Cardiac septum (tissue), 1 donor: ENCODE measurements around the gene XKR8. TPM values are rescaled to one million over a fixed set of nuclear protein-coding genes. Genes with fewer than 3 reads are reported as not detected.

Source experiments
- DNase-seq: peaks from one replicate; pipeline ENCODE4 v3.0.0-alpha.2; 2020; ENCODE audit warnings: low spot score
- intact Hi-C: fragments of 100-400 bp; cut with DNase I; formaldehyde crosslinking; loops from one replicate; pipeline ENCODE4 v1.14.0; 2022
- total RNA-seq: library from RNA; stranded (reverse); fragmentation: NEBNext Ultra II Directional; extraction: Animal tissue kit (Norgen Biotek cat#: 25700); gene quantifications from one replicate; pipeline ENCODE4 v1.2.1, GENCODE V29; 2021
- donor health status: DM: no; HTN: no; CAD: no.

Gene XKR8
- total RNA-seq, 1 donor from 2014 or later, result 3.0 TPM

GRCh38 chr1:27952147-27952546 is 7.6 kb upstream of the XKR8 start:
- no peak for DNase-seq
- intact Hi-C loops, result no loop called here

GRCh38 chr1:27954186-27954585 is 5.6 kb upstream of the XKR8 start:
- no peak for DNase-seq
- intact Hi-C loops, result no loop called here

- DNase-seq, result no peak
- intact Hi-C loops, result no loop called here
Observed at GRCh38 chr1:27955076-27955475, 4.7 kb upstream of the XKR8 start.

GRCh38 chr1:27956761-27957160 is 3.0 kb upstream of the XKR8 start:
- no peak for DNase-seq
- intact Hi-C loops, result no loop called here

GRCh38 chr1:27957655-27958054 is 2.1 kb upstream of the XKR8 start:
- intact Hi-C loops, result no loop called here
- no peak for DNase-seq

GRCh38 chr1:27958513-27958912 is 1.3 kb upstream of the XKR8 start:
- no peak for DNase-seq
- intact Hi-C loops, result no loop called here

GRCh38 chr1:27960762-27961645 is 1.2 kb downstream of the XKR8 start:
- intact Hi-C loops, result no loop called here
- no peak for DNase-seq

- intact Hi-C loops, result no loop called here
Observed at GRCh38 chr1:27961646-27962221, 2.0 kb downstream of the XKR8 start.

GRCh38 chr1:27963393-27963792 is 3.6 kb downstream of the XKR8 start:
- no peak for DNase-seq
- intact Hi-C loops, result no loop called here

More at GRCh38 chr1:27961646-27962221, 2.0 kb downstream of the XKR8 start:
- DNase-seq, result no peak

- intact Hi-C loops, result no loop called here
- DNase-seq, result no peak
Observed at GRCh38 chr1:27966402-27967105, 6.8 kb downstream of the XKR8 start.

- no peak for DNase-seq
- intact Hi-C loops, result no loop called here
Observed at GRCh38 chr1:27967106-27967883, 7.5 kb downstream of the XKR8 start.

GRCh38 chr1:27967884-27968466 is 8.2 kb downstream of the XKR8 start:
- DNase-seq, result no peak
- intact Hi-C loops, result no loop called here

- no peak for DNase-seq
- intact Hi-C loops, result no loop called here
Observed at GRCh38 chr1:27968692-27969091, 8.9 kb downstream of the XKR8 start.

GRCh38 chr1:27970401-27970800 is 10.6 kb downstream of the XKR8 start:
- no peak for DNase-seq
- intact Hi-C loops, result no loop called here

GRCh38 chr1:27971674-27972073 is 11.9 kb downstream of the XKR8 start:
- DNase-seq, result no peak

GRCh38 chr1:27972141-27972540 is 12.4 kb downstream of the XKR8 start:
- no peak for DNase-seq
- intact Hi-C loops, result no loop called here

More at GRCh38 chr1:27971674-27972073, 11.9 kb downstream of the XKR8 start:
- intact Hi-C loops, result no loop called here

GRCh38 chr1:27973771-27974416 is 14.1 kb downstream of the XKR8 start:
- no peak for DNase-seq
- intact Hi-C loops, result no loop called here

- DNase-seq, result no peak
- intact Hi-C loops, result no loop called here
Observed at GRCh38 chr1:27974417-27974781, 14.6 kb downstream of the XKR8 start.
